ENCODE data around the gene WRAP73.

Gene WRAP73

GRCh38 chr1:3681898-3682806, 32.2 kb upstream of the WRAP73 start:
- DNase-seq, result no peak

- no peak for DNase-seq
Measured at GRCh38 chr1:3681231-3681897, 31.5 kb upstream of the WRAP73 start.

GRCh38 chr1:3680488-3681230, 30.8 kb upstream of the WRAP73 start:
- no peak for DNase-seq

- DNase-seq, result no peak
Measured at GRCh38 chr1:3679799-3680453, 30.0 kb upstream of the WRAP73 start.

GRCh38 chr1:3679098-3679555, 29.2 kb upstream of the WRAP73 start:
- peak; percentile 49 for DNase-seq

- DNase-seq, result peak; percentile 9
Measured at GRCh38 chr1:3678361-3679097, 28.6 kb upstream of the WRAP73 start.

GRCh38 chr1:3677484-3677883, 27.6 kb upstream of the WRAP73 start:
- DNase-seq, result peak; percentile 80

- DNase-seq, result peak; percentile 57
Measured at GRCh38 chr1:3676581-3677470, 26.9 kb upstream of the WRAP73 start.

GRCh38 chr1:3675436-3675835, 25.5 kb upstream of the WRAP73 start:
- DNase-seq, result no peak

GRCh38 chr1:3674100-3675094, 24.5 kb upstream of the WRAP73 start:
- no peak for DNase-seq

- DNase-seq, result no peak
Measured at GRCh38 chr1:3673381-3674099, 23.6 kb upstream of the WRAP73 start.

GRCh38 chr1:3672971-3673361, 23.1 kb upstream of the WRAP73 start:
- DNase-seq, result no peak

- DNase-seq, result no peak
Measured at GRCh38 chr1:3672231-3672970, 22.5 kb upstream of the WRAP73 start.

GRCh38 chr1:3671371-3672180, 21.7 kb upstream of the WRAP73 start:
- no peak for DNase-seq

GRCh38 chr1:3670823-3671265, 20.9 kb upstream of the WRAP73 start:
- DNase-seq, result no peak

- DNase-seq, result no peak
Measured at GRCh38 chr1:3669971-3670431, 20.1 kb upstream of the WRAP73 start.

- DNase-seq, result no peak
Measured at GRCh38 chr1:3669421-3669821, 19.5 kb upstream of the WRAP73 start.
